Measurements from ENCODE around the gene MED29.

The MED29 gene

GRCh38 chr19:39412100-39412866 is 21.1 kb downstream of the MED29 start, which contains the start of gene PLEKHG2:
PLEKHG2 (plus strand) TSS chr19:39412669; CDS start chr19:39414087, 1,418 bp downstream.
- DNase-seq = peak; percentile 97

DNA sequence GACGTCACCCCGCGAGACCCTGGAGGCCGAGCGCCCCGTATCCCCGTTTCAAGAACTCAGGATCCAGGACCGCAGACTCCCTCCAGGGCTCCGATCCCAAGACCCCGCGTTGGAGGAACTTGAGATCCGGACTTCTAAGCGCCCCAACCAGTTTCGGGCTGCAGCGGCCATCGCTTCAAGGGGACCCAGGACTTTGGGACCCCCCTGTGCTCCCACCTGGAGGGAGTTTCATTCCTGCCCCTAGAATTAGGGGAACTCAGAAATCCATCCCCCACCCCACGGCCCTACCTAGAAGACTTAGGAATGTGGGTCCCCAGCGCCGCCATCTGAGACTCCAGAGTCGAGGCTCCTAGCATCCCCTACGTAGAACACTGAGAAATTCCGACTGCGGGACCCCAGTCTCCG is 21.7 kb downstream of the MED29 start:
- no peak for DNase-seq

GRCh38 chr19:39413272-39413910 is 22.2 kb downstream of the MED29 start:
- no peak for DNase-seq

- no peak for DNase-seq
These were observed 22.9 kb downstream of the MED29 start for GRCh38 chr19:39413911-39414608.

GRCh38 chr19:39415111-39416046 is 24.2 kb downstream of the MED29 start:
- no peak for DNase-seq

GRCh38 chr19:39416152-39417120 is 25.3 kb downstream of the MED29 start:
- DNase-seq = no peak

DNA sequence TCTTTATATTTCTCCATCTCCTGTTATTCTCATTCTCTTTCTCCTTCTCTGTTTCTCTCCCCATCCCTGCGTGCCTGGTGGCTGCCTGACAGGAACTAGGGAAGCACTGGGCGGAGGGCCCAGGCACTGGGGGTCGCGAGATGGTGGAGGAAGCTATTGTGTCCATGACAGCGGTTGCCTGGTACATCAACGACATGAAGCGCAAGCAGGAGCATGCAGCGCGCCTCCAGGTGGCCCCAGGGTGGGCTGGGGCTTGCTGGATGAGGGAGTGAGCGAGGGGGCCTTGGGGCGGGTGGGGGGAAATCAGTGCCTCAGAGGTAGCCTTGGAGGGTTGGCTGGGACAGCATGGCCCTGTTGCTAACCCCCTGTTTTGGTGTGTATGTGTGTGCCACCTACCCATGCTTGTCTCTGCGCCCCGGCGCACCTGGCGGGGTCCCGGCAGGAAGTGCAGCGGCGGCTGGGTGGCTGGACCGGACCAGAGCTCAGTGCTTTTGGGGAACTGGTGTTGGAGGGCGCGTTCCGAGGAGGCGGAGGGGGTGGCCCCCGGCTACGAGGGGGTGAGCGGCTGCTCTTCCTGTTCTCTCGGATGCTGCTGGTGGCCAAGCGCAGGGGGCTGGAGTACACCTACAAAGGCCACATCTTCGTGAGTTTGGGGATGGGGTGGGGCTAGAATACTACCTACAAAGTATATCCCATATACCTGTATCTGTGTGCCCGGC is 26.4 kb downstream of the MED29 start:
- no peak for DNase-seq

GRCh38 chr19:39419003-39419402 is 27.8 kb downstream of the MED29 start:
- no peak for DNase-seq

GRCh38 chr19:39420769-39421168 is 29.6 kb downstream of the MED29 start:
- no peak for DNase-seq

- DNase-seq = no peak
These were observed 30.8 kb downstream of the MED29 start for GRCh38 chr19:39422020-39422419.

DNA sequence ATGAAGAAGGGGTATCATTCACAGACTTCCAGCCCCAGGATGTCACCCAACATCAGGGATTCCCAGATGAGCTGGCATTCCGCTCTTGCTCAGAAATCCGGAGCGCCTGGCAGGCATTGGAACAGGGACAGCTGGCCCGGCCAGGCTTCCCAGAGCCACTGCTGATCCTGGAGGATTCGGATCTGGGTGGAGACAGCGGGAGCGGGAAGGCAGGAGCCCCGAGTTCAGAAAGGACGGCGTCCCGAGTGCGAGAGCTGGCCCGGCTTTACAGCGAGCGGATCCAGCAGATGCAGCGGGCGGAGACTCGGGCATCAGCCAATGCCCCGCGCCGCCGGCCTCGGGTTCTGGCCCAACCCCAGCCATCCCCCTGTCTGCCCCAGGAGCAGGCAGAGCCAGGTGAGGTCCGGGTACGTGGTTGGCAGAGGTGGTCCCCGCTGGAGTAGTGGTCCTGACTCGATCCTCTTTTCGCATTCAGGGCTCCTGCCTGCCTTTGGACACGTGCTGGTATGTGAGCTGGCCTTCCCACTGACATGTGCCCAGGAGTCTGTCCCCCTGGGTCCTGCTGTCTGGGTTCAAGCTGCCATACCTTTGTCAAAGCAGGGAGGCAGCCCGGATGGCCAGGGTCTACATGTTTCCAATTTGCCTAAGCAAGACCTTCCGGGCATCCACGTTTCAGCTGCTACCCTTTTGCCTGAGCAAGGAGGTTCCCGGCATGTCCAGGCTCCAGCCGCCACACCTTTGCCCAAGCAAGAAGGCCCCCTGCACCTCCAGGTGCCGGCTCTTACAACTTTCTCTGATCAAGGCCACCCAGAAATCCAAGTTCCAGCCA is 32.3 kb downstream of the MED29 start:
- DNase-seq = no peak

- DNase-seq = no peak
These were observed 33.8 kb downstream of the MED29 start for GRCh38 chr19:39424934-39425333.

DNA sequence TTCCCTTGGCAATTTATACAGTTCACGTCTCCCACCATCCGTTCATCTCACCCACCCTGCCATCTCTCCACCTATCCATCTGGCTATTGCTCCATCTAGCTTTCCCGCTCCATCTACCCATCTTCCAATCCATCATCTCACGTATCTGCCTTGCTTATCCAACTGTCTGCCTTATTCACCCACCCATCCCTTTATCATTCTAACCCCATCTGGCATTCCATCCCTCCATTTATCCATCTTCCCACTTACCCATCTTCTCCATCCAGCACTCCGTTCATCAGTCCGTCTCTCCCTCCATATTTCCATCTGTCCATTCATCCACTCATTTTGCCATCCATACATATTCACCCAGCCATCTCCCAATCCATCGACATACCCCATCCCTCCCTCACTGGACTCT is 34.6 kb downstream of the MED29 start:
- no peak for DNase-seq

DNA sequence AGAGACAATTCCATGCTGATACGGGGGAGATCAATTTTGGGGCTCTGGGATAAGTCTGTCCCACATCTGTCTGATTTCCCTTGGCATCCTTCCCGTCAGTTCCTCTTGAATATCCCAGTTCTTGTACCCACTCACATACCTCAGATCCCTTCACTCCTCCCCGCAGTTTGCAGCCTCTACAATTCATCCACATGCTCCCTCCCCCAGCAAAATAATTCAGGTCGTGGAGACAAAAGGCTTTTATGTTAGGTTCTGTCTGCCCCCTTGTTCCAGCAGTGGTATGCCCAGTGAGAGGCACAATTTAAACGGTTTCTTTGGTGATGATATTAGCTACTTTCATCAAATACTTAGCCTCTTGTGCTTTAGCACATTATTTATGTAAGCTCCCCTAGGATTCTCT is 35.0 kb downstream of the MED29 start:
- no peak for DNase-seq

DNA sequence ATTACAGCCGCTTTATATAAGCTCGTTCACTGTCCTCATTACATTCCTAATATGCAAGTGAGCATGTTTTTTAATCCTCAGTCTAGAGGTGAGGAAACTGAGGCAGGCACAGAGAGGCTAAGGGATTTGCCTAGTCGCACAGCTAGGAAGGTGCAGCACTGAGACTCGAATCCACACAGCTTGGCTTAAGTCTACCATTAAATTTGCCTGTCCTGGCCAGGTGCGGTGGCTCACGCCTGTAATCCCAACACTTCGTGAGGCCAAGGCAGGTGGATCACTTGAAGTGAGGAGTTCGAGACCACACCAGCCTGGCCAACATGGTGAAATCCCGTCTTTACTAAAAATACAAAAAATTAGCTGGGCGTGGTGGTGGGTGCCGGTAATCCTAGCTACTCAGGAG is 36.5 kb downstream of the MED29 start:
- DNase-seq = no peak

DNA sequence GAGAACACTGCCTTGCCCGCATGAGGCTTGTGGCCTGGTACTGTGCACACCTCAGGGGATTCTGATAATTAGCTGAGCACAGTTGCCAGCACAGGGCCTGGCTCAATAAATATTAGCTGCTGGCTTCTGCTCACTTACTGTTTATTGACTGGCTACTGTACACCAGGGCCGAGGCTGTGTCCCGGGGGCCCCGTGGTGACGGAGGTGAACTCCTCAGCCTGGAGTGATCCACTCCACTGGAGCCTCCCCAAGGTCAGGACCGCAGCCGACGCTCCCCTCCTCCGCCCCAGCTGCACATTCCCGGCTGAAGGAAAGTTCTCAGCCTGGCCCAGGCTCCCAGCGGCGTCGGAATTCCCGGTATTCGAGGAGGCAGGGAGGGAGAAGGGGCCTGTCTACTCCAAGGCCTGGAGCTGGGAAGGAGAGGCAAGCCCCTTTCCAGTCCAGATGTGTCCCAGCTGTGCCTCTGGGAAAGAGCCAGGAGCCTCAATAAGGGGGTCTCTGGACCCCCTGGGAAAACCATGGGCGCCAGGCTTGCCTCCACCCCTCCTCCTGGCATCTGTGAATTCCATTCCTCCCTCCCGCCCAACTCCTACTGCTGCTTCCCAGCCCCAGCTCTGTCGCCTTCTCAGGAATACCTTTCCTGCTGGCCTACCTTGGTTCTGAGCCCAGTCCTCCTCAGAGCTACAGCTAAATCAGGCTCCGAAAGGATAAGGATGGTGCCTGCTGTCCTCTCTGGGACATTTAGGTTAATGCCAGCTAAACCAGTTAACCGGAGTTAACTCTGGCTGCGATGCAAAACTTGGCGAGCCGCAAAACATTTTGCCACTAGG is 37.3 kb downstream of the MED29 start:
- no peak for DNase-seq

- peak; percentile 34 for DNase-seq
These were observed 39.8 kb downstream of the MED29 start for GRCh38 chr19:39430675-39431593.

GRCh38 chr19:39432677-39433025 is 41.5 kb downstream of the MED29 start:
- DNase-seq = no peak

Data from NCI-H510A (cell line).